ENCODE data around the gene OLA1. TPM values are rescaled to one million over a fixed set of nuclear protein-coding genes. Genes with fewer than 3 reads are reported as not detected.

The OLA1 gene
- polyA plus RNA-seq, 1 donor (not counting 4 experiments of a cell fraction or from before 2014, with no cell fraction given), result 217 TPM

DNA sequence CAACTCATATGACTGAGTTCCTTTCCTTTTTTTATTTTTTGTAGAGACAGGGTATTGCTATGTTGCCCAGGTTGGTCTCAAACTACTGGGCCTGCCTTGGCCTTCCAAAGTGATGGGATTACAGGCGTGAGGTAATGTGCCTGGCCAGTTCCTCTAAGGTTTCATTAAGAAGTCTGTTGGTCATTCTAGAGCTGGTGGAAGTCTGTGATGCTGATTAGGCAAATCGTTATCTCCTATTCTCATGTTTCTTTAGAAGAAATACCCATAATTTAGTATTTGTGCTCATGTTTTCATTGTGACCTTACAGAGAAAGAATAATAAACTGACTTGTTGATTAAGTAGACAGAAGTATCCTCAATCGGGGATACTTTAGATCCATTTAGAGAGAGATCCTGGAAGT lies 177.0 kb downstream of the OLA1 start:
- no peak overlapping the region for H3K9ac ChIP-seq (ENCODE audit: control insufficient read depth, extremely low read depth, insufficient read depth, low read length)
- TF ChIP-seq, protein P1, sequence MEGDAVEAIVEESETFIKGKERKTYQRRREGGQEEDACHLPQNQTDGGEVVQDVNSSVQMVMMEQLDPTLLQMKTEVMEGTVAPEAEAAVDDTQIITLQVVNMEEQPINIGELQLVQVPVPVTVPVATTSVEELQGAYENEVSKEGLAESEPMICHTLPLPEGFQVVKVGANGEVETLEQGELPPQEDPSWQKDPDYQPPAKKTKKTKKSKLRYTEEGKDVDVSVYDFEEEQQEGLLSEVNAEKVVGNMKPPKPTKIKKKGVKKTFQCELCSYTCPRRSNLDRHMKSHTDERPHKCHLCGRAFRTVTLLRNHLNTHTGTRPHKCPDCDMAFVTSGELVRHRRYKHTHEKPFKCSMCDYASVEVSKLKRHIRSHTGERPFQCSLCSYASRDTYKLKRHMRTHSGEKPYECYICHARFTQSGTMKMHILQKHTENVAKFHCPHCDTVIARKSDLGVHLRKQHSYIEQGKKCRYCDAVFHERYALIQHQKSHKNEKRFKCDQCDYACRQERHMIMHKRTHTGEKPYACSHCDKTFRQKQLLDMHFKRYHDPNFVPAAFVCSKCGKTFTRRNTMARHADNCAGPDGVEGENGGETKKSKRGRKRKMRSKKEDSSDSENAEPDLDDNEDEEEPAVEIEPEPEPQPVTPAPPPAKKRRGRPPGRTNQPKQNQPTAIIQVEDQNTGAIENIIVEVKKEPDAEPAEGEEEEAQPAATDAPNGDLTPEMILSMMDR (optimal IDR thresholded peaks at IDR 0.05 in 1 of 3, IDR thresholded peaks at IDR 0.05 in 1 of 3, conservative IDR thresholded peaks at IDR 0.05 in 1 of 3; ENCODE audit: extremely low read depth in 1 of 3, insufficient read depth in 2 of 3, low read length in 3 of 3), result no peak
- TF ChIP-seq EZH2 (IDR thresholded peaks at IDR 0.05; ENCODE audit: low read length), result no peak
- H3K4me2 ChIP-seq (ENCODE audit: control insufficient read depth, extremely low read depth, insufficient read depth, low read depth, low read length), result no peak overlapping the region
- no peak for FAIRE-seq
- no peak overlapping the region for H3K4me3 ChIP-seq (ENCODE audit: control insufficient read depth in 2 of 3, extremely low read depth in 1 of 3, insufficient read depth in 2 of 3, low read depth in 1 of 3, low read length in 3 of 3)
- no peaks in the 10 kb centered on the region for H3K9me3 ChIP-seq (ENCODE audit: control insufficient read depth, low read depth, low read length)
- no peak for DNase-seq (ENCODE audit: low read depth, low spot score)
- dilution Hi-C loops (cut with MboI; ENCODE audit: extremely low pct_ligation_motif_present, low sequenced_read_pairs), result no loop called here
- no peaks in the 10 kb centered on the region for H3K9me1 ChIP-seq (ENCODE audit: control insufficient read depth, extremely low read depth, insufficient read depth, low read length)
- H3K27me3 ChIP-seq (ENCODE audit: control insufficient read depth, extremely low read depth, insufficient read depth, low read length), result no peaks in the 10 kb centered on the region
- H3K27ac ChIP-seq (ENCODE audit: control insufficient read depth, insufficient read depth, low read length), result no peak overlapping the region
- H4K20me1 ChIP-seq (ENCODE audit: control insufficient read depth, extremely low read depth, insufficient read depth, low read length), result no peaks in the 10 kb centered on the region
- no peaks in the 10 kb centered on the region for H3K79me2 ChIP-seq (ENCODE audit: control insufficient read depth, insufficient read depth, low read length)
- no peak overlapping the region for H2AFZ ChIP-seq (ENCODE audit: control insufficient read depth, low read length)
- H3K4me1 ChIP-seq (ENCODE audit: control insufficient read depth, extremely low read depth, insufficient read depth, low read length), result peaks cover 3% of the 10 kb centered on the region
- H3K36me3 ChIP-seq (ENCODE audit: control insufficient read depth in 2 of 2, extremely low read depth in 1 of 2, insufficient read depth in 2 of 2, low read length in 2 of 2), result peaks cover 3 to 7% of the 10 kb centered on the region in 2 experiments

DNA sequence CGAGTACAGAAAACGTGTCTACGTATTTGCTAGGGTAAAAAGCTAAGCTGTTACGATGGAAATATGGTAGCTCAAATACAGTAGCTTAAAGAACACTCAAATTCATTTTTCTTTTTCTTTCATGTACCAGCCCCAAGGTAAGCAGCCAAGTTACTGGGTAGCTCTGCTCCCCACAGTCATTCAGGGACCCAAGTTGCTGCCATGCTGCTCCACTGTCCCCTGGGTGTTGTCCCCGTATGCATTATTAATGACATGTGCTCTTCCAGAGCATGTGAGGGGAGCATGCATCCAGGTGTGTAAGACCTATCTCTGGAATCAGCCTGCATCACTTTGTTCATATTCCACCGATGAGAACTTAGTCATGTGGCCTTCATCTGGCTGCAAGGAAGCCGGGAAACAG lies 178.1 kb downstream of the OLA1 start:
- no peaks in the 10 kb centered on the region for H3K9me3 ChIP-seq (ENCODE audit: control insufficient read depth, low read depth, low read length)
- H3K9ac ChIP-seq (ENCODE audit: control insufficient read depth, extremely low read depth, insufficient read depth, low read length), result no peak overlapping the region
- no peak for FAIRE-seq
- no peak overlapping the region for H3K4me3 ChIP-seq (ENCODE audit: control insufficient read depth in 2 of 3, extremely low read depth in 1 of 3, insufficient read depth in 2 of 3, low read depth in 1 of 3, low read length in 3 of 3)
- peaks cover 3 to 5% of the 10 kb centered on the region in 2 experiments for H3K36me3 ChIP-seq (ENCODE audit: control insufficient read depth in 2 of 2, extremely low read depth in 1 of 2, insufficient read depth in 2 of 2, low read length in 2 of 2)
- no peaks in the 10 kb centered on the region for H4K20me1 ChIP-seq (ENCODE audit: control insufficient read depth, extremely low read depth, insufficient read depth, low read length)
- H3K9me1 ChIP-seq (ENCODE audit: control insufficient read depth, extremely low read depth, insufficient read depth, low read length), result no peaks in the 10 kb centered on the region
- H3K4me1 ChIP-seq (ENCODE audit: control insufficient read depth, extremely low read depth, insufficient read depth, low read length), result no peaks in the 10 kb centered on the region
- H3K27ac ChIP-seq (ENCODE audit: control insufficient read depth, insufficient read depth, low read length), result no peak overlapping the region
- no peaks in the 10 kb centered on the region for H3K79me2 ChIP-seq (ENCODE audit: control insufficient read depth, insufficient read depth, low read length)
- H3K27me3 ChIP-seq (ENCODE audit: control insufficient read depth, extremely low read depth, insufficient read depth, low read length), result no peaks in the 10 kb centered on the region
- DNase-seq (ENCODE audit: low read depth, low spot score), result no peak
- dilution Hi-C loops (cut with MboI; ENCODE audit: extremely low pct_ligation_motif_present, low sequenced_read_pairs), result no loop called here
- TF ChIP-seq, protein P1 (optimal IDR thresholded peaks at IDR 0.05 in 1 of 3, IDR thresholded peaks at IDR 0.05 in 1 of 3, conservative IDR thresholded peaks at IDR 0.05 in 1 of 3; ENCODE audit: extremely low read depth in 1 of 3, insufficient read depth in 2 of 3, low read length in 3 of 3), result no peak
- TF ChIP-seq EZH2 (IDR thresholded peaks at IDR 0.05; ENCODE audit: low read length), result no peak
- no peak overlapping the region for H2AFZ ChIP-seq (ENCODE audit: control insufficient read depth, low read length)
- no peak overlapping the region for H3K4me2 ChIP-seq (ENCODE audit: control insufficient read depth, extremely low read depth, insufficient read depth, low read depth, low read length)

Data from keratinocyte (primary cell).